Measurements from ENCODE around the gene CRB3. TPM values are rescaled to one million over a fixed set of nuclear protein-coding genes. Genes with fewer than 3 reads are reported as not detected.

CRB3 gene
- total and polyA plus RNA-seq, 9 of the 15 experiments (the other 6 are each of a cell fraction or from before 2014, with no cell fraction given): 0.49 TPM; not detected in 8

GRCh38 chr19:6452899-6453298, 11.2 kb upstream of the CRB3 start:
- no TSS peak for BruUV-seq (replicated peaks)

GRCh38 chr19:6453951-6454565, 10.0 kb upstream of the CRB3 start:
- TF ChIP-seq PPARD (CRISPR knock-in tag; IDR thresholded peaks at IDR 0.05) (no peak), TRIM28 (IDR thresholded peaks at IDR 0.05) (peak; percentile 92), CBX3 (IDR thresholded peaks at IDR 0.05; ENCODE audit: borderline replicate concordance in 1 of 2, low read length in 2 of 2) (peak in 1 of 2 experiments; percentile 93; a peak in 2 of 3 replicates), ZNF316 (IDR thresholded peaks at IDR 0.05) (no peak), CBX5 (IDR thresholded peaks at IDR 0.05; ENCODE audit: borderline replicate concordance, low read depth) (peak; percentile 82), ZNF212 (CRISPR knock-in tag; IDR thresholded peaks at IDR 0.05) (no peak), RCOR1 (IDR thresholded peaks at IDR 0.05; ENCODE audit: borderline replicate concordance in 1 of 2, low read depth in 2 of 2, low read length in 2 of 2) (no peak), ZNF280A (IDR thresholded peaks at IDR 0.05; ENCODE audit: low read depth, partially characterized antibody) (peak; percentile 90), ZNF324 (CRISPR knock-in tag; IDR thresholded peaks at IDR 0.05) (peak; percentile 100), RBFOX2 (IDR thresholded peaks at IDR 0.05; ENCODE audit: low read depth, low read length) (peak; percentile 32; the same call in 1 of the 2 replicates), POLR2G (IDR thresholded peaks at IDR 0.05; ENCODE audit: low read depth, low read length) (0 out of 2 replicates have a peak, but pooled peaks have one; percentile 20)
- CTCF ChIA-PET (ENCODE audit: low intra/inter-chr PET ratio): no interaction called here
- Histone ChIP-seq H3K27ac (ENCODE audit: extremely low read depth, low read depth, low read length) (no peak overlapping the region), H2AFZ (ENCODE audit: low read depth, low read length) (no peak overlapping the region), H3K4me3 (no peak overlapping the region), H3K79me2 (ENCODE audit: control insufficient read depth, insufficient read depth, low read length) (peaks cover 12% of the 10 kb centered on the region), H3K27me3 (ENCODE audit: control insufficient read depth in 2 of 2, insufficient read depth in 2 of 2, low read length in 2 of 2) (no peaks in the 10 kb centered on the region), H3K9me3 (replicated peaks; ENCODE audit: control insufficient read depth, insufficient read depth, low read depth, low read length) (peaks cover 24% of the 10 kb centered on the region), H3K9me1 (ENCODE audit: control insufficient read depth, insufficient read depth, low read length) (no peaks in the 10 kb centered on the region), H3K4me2 (ENCODE audit: insufficient read depth, low read length) (no peak overlapping the region), H3K4me1 (replicated peaks in 1 of 2; ENCODE audit: control insufficient read depth in 2 of 2, insufficient read depth in 2 of 2, low read length in 2 of 2) (peaks cover 15 to 16% of the 10 kb centered on the region in 2 experiments; a peak in 4 of 5 replicates), H3K36me3 (ENCODE audit: control insufficient read depth, insufficient read depth, low read length) (peaks cover 66% of the 10 kb centered on the region), H3K9ac (ENCODE audit: insufficient read depth in 1 of 2, low read depth in 2 of 2, low read length in 2 of 2) (no peak overlapping the region), H4K20me1 (replicated peaks; ENCODE audit: control insufficient read depth, insufficient read depth, low read length) (no peaks in the 10 kb centered on the region)
- DNase-seq (ENCODE audit: extremely low read depth in 1 of 4, low spot score in 3 of 4) (peak in 1 of 4 experiments; percentile 40), FAIRE-seq (no peak), ATAC-seq (no peak)
- in situ Hi-C loops (cut with MboI) (no loop called here), intact Hi-C loops (cut with micrococcal nuclease) (no loop called here)
- WGBS (ENCODE audit: insufficient coverage, low coverage, missing lambda C conversion rate): 97% methylated on average over 9 of the region's 11 CpGs
- POLR2A ChIA-PET: no interaction called here
- no TSS peak for BruUV-seq (replicated peaks)

More at GRCh38 chr19:6452899-6453298, 11.2 kb upstream of the CRB3 start:
- peaks cover 3 to 5% of the 10 kb centered on the region in 2 experiments; a peak in 3 of 5 replicates for H3K4me1 ChIP-seq (replicated peaks in 1 of 2; ENCODE audit: control insufficient read depth in 2 of 2, insufficient read depth in 2 of 2, low read length in 2 of 2)
- no peak overlapping the region for H3K4me3 ChIP-seq
- H3K9ac ChIP-seq (ENCODE audit: insufficient read depth in 1 of 2, low read depth in 2 of 2, low read length in 2 of 2): no peak overlapping the region
- no peaks in the 10 kb centered on the region for H3K27me3 ChIP-seq (ENCODE audit: control insufficient read depth in 2 of 2, insufficient read depth in 2 of 2, low read length in 2 of 2)
- peaks cover under 1% of the 10 kb centered on the region; the same call in 1 of the 3 replicates for H3K79me2 ChIP-seq (ENCODE audit: control insufficient read depth, insufficient read depth, low read length)
- no peak overlapping the region for H3K27ac ChIP-seq (ENCODE audit: extremely low read depth, low read depth, low read length)
- H4K20me1 ChIP-seq (replicated peaks; ENCODE audit: control insufficient read depth, insufficient read depth, low read length): no peaks in the 10 kb centered on the region
- 100% methylated on average over 2 of the region's 2 CpGs for WGBS (ENCODE audit: insufficient coverage, low coverage, missing lambda C conversion rate)
- TF ChIP-seq SMARCA5 (IDR thresholded peaks at IDR 0.05) (peak; percentile 27; the same call in 1 of the 2 replicates), RBM25 (IDR thresholded peaks at IDR 0.05; ENCODE audit: low read depth, low read length, severe bottlenecking) (peak; percentile 82), FUS (optimal IDR thresholded peaks at IDR 0.05; ENCODE audit: low read depth, low read length) (no peak), U2AF2 (optimal IDR thresholded peaks at IDR 0.05; ENCODE audit: low read depth, low read length) (no peak)
- DNase-seq (ENCODE audit: extremely low read depth in 1 of 4, low spot score in 3 of 4): no peak
- POLR2A ChIA-PET: interaction anchor here (0.7 kb wide), 1 partner anchor 186 kb away, joined by 4 read pairs; no protein-coding TSS in a partner anchor
- no peaks in the 10 kb centered on the region for H3K9me1 ChIP-seq (ENCODE audit: control insufficient read depth, insufficient read depth, low read length)
- no peak for ATAC-seq
- no peak overlapping the region for H2AFZ ChIP-seq (ENCODE audit: low read depth, low read length)
- FAIRE-seq: no peak
- intact Hi-C loops (cut with micrococcal nuclease) (no loop called here), in situ Hi-C loops (cut with MboI) (no loop called here)
- H3K4me2 ChIP-seq (ENCODE audit: insufficient read depth, low read length): no peak overlapping the region
- H3K36me3 ChIP-seq (ENCODE audit: control insufficient read depth, insufficient read depth, low read length): peaks cover 66% of the 10 kb centered on the region
- CTCF ChIA-PET (ENCODE audit: low intra/inter-chr PET ratio): no interaction called here
- H3K9me3 ChIP-seq (replicated peaks; ENCODE audit: control insufficient read depth, insufficient read depth, low read depth, low read length): peaks cover 24% of the 10 kb centered on the region

All from K562 (cell line).